IMR-90 (cell line): ENCODE data around the gene PRDM13. TPM values are rescaled to one million over a fixed set of nuclear protein-coding genes. Genes with fewer than 3 reads are reported as not detected.

Source experiments
- ATAC-seq: fragments of 200-7000 bp; cut with Tn5 transposase; 2 replicates; pipeline ENCODE4 v1.9.1; 2020; ENCODE audit warnings: low read depth, mild to moderate bottlenecking, moderate library complexity
- BruUV-seq: library from RNA; stranded (reverse); fragments of 400-500 nt; replicated peaks from 2 replicates; lab custom pipeline; 2021; lab: Mats Ljungman, UMichigan
- CTCF ChIA-PET: fragments of 300-600 bp; formaldehyde crosslinking; extraction: SDS; loops from one replicate; lab custom pipeline; 2021; ENCODE audit warnings: antibody characterized with exemption; lab: Yijun Ruan, JAX
- POLR2A ChIA-PET: fragments of 300-600 bp; sonication (Branson Sonifier 250); formaldehyde crosslinking; loops from one replicate; lab custom pipeline; 2022; ENCODE audit warnings: antibody characterized with exemption; ENCODE audit not compliant: unreplicated experiment; lab: Charles Lee
- DNase-seq: peaks from one replicate; pipeline ENCODE4 v3.0.0; 2013
- H2AFZ ChIP-seq: replicated peaks from 2 replicates; pipeline ENCODE3; 2013; ENCODE audit warnings: low read length, mild to moderate bottlenecking; ENCODE audit not compliant: poor library complexity
- H2AK5ac ChIP-seq: 2 replicates; pipeline ENCODE4 v1.6.1; 2013; ENCODE audit warnings: low read depth, low read length, inconsistent platforms
- H2AK9ac ChIP-seq: replicated peaks from 2 replicates; pipeline ENCODE3; 2013; ENCODE audit warnings: mild to moderate bottlenecking, low read depth, low read length, moderate library complexity; ENCODE audit not compliant: poor library complexity
- H2BK120ac ChIP-seq: 2 replicates; pipeline ENCODE4 v1.6.1; 2013; ENCODE audit warnings: low read depth, low read length, inconsistent platforms
- H2BK15ac ChIP-seq: 3 replicates; pipeline ENCODE4 v1.6.1; 2013; ENCODE audit warnings: low read depth, low read length, inconsistent platforms
- H2BK20ac ChIP-seq: 2 replicates; pipeline ENCODE4 v1.6.1; 2013; ENCODE audit warnings: low read depth, mild to moderate bottlenecking, inconsistent platforms, low read length, moderate library complexity
- H2BK5ac ChIP-seq: 2 replicates; pipeline ENCODE4 v1.6.1; 2013; ENCODE audit warnings: mild to moderate bottlenecking, low read depth, low read length, inconsistent platforms; ENCODE audit not compliant: poor library complexity, severe bottlenecking
- H3K14ac ChIP-seq: replicated peaks from 2 replicates; pipeline ENCODE4 v1.6.1; 2013; ENCODE audit warnings: low read depth, low read length, inconsistent platforms
- H3K18ac ChIP-seq: 2 replicates; pipeline ENCODE4 v1.6.1; 2013; ENCODE audit warnings: low read depth, low read length, control low read depth
- H3K23ac ChIP-seq: 2 replicates; pipeline ENCODE4 v1.6.1; 2013; ENCODE audit warnings: low read depth, low read length, inconsistent platforms
- H3K27ac ChIP-seq: 2 replicates; pipeline ENCODE4 v1.5.1; 2013; ENCODE audit warnings: mild to moderate bottlenecking, control low read depth, low read length; ENCODE audit not compliant: insufficient read depth
- H3K27me3 ChIP-seq: 2 replicates; pipeline ENCODE4 v1.6.1; 2013; ENCODE audit warnings: low read length; ENCODE audit not compliant: control insufficient read depth, insufficient read depth
- H3K36me3 ChIP-seq: 2 replicates; pipeline ENCODE4 v1.6.1; 2013; ENCODE audit warnings: low read length, mixed read lengths; ENCODE audit not compliant: control insufficient read depth, insufficient read depth
- H3K4ac ChIP-seq: 2 replicates; pipeline ENCODE4 v1.6.1; 2013; ENCODE audit warnings: low read depth, low read length, inconsistent platforms
- H3K4me1 ChIP-seq: 2 replicates; pipeline ENCODE4 v1.6.1; 2013; ENCODE audit warnings: low read length, mixed read lengths; ENCODE audit not compliant: control insufficient read depth, insufficient read depth
- H3K4me2 ChIP-seq: 2 replicates; pipeline ENCODE4 v1.6.1; 2013; ENCODE audit warnings: low read depth, mild to moderate bottlenecking, control low read depth, low read length, moderate library complexity
- H3K4me3 ChIP-seq: 2 replicates; pipeline ENCODE4 v1.5.1; 2013; ENCODE audit warnings: low read depth, mild to moderate bottlenecking, control low read depth, low read length, moderate library complexity; ENCODE audit not compliant: insufficient read depth
- H3K56ac ChIP-seq: 2 replicates; pipeline ENCODE4 v1.6.1; 2013; ENCODE audit warnings: low read length, inconsistent platforms; ENCODE audit not compliant: insufficient read depth; ENCODE audit errors: extremely low read depth
- H3K79me1 ChIP-seq, 2 experiments: 2 replicates each; pipeline ENCODE4 v1.6.1; 2013; ENCODE audit warnings: low read length in 2 of 2, inconsistent platforms in 1 of 2, low read depth in 1 of 2
- H3K9ac ChIP-seq: 2 replicates; pipeline ENCODE4 v1.6.1; 2013; ENCODE audit warnings: low read depth, low read length, control low read depth
- H3K9me1 ChIP-seq: 2 replicates; pipeline ENCODE4 v1.6.1; 2013; ENCODE audit warnings: low read length, inconsistent platforms; ENCODE audit not compliant: insufficient read depth
- H3K9me3 ChIP-seq: 2 replicates; pipeline ENCODE4 v1.6.1; 2013; ENCODE audit warnings: low read length; ENCODE audit not compliant: control insufficient read depth, insufficient read depth
- H4K20me1 ChIP-seq: 2 replicates; pipeline ENCODE4 v1.6.1; 2013; ENCODE audit warnings: low read length, inconsistent platforms; ENCODE audit not compliant: insufficient read depth
- H4K5ac ChIP-seq: 2 replicates; pipeline ENCODE4 v1.6.1; 2013; ENCODE audit warnings: mild to moderate bottlenecking, low read depth, low read length, control low read depth
- H4K8ac ChIP-seq, 2 experiments: 2 replicates each; pipeline ENCODE4 v1.6.1; 2013; ENCODE audit warnings: low read depth in 2 of 2, low read length in 2 of 2, control low read depth in 1 of 2, inconsistent platforms in 1 of 2
- H4K91ac ChIP-seq: 2 replicates; pipeline ENCODE4 v1.6.1; 2013; ENCODE audit warnings: low read depth, low read length, inconsistent platforms; ENCODE audit not compliant: insufficient read depth
- FOS ChIP-seq: fragments of 150-350 bp; IDR thresholded peaks from 2 replicates; pipeline ENCODE4 v1.6.1; 2016; ENCODE audit warnings: low read depth, low read length
- MXI1 ChIP-seq: IDR thresholded peaks from 2 replicates; pipeline ENCODE4 v1.6.1; 2012; ENCODE audit warnings: low read depth, mild to moderate bottlenecking, low read length, moderate library complexity, borderline replicate concordance
- POLR2A ChIP-seq: IDR thresholded peaks from 2 replicates; pipeline ENCODE4 v1.6.1; 2012; ENCODE audit warnings: mild to moderate bottlenecking, low read depth, low read length
- USF2 ChIP-seq: fragments of 150-350 bp; IDR thresholded peaks from 2 replicates; pipeline ENCODE4 v1.6.1; 2017; ENCODE audit warnings: mild to moderate bottlenecking, antibody characterized with exemption, low read length, low read depth
- WGBS, 2 experiments: methylation state at CpG; one replicate each; pipeline versions ENCODE4 v1.1.5 to v1.1.7; 2013; ENCODE audit warnings: missing lambda C conversion rate in 2 of 2; ENCODE audit not compliant: insufficient read length in 1 of 2; ENCODE audit errors: extremely low coverage in 2 of 2; 5-methylcytosine and 5-hydroxymethylcytosine counted together
- dilution Hi-C: fragments of 300-500 bp; cut with HindIII; formaldehyde crosslinking; loops from one replicate; pipeline ENCODE4 v1.14.3; 2018; ENCODE audit warnings: low sequenced_read_pairs; ENCODE audit not compliant: unreplicated experiment
- in situ Hi-C: fragments of 300-500 bp; cut with MboI; formaldehyde crosslinking; loops from 3 replicates; pipeline ENCODE4 v1.14.3; 2019; ENCODE audit warnings: low sequenced_read_pairs, inconsistent platforms, mixed read lengths
- intact Hi-C: fragments of 100-400 bp; cut with micrococcal nuclease; formaldehyde crosslinking; loops from 2 replicates; pipeline ENCODE4 v1.10.0; 2022
- polyA plus RNA-seq, 3 experiments: library from polyadenylated mRNA; depleted of rRNA; stranded (reverse); fragments of >200 nt; gene quantifications; 2 replicates each; pipeline ENCODE4 v1.2.3, GENCODE V29; 2012; ENCODE audit warnings: low replicate concordance in 1 of 3
- total RNA-seq: library from RNA; depleted of rRNA; stranded (reverse); fragments of >200 nt; gene quantifications from 2 replicates; pipeline ENCODE4 v1.2.3, GENCODE V29; 2012

PRDM13 gene
- total and polyA plus RNA-seq, 2 of the 4 experiments (the other 2 are of a cell fraction): not detected

GRCh38 chr6:99587792-99588191 is 18.8 kb upstream of the PRDM13 start:
- H3K4ac ChIP-seq: no peak overlapping the region
- BruUV-seq: no TSS peak
- H3K27me3 ChIP-seq: peaks cover 68% of the 10 kb centered on the region
- H3K9me1 ChIP-seq: no peaks in the 10 kb centered on the region; the same call in 1 of the 2 replicates
- ATAC-seq (no peak), DNase-seq (no peak)
- H3K23ac ChIP-seq: no peak overlapping the region
- intact Hi-C loops (loop anchor here (1.0 to 2.0 kb wide), 2 partner anchors 159 to 235 kb away; no protein-coding TSS in a partner anchor), dilution Hi-C loops (no loop called here), in situ Hi-C loops (loop anchor here (25.0 kb wide), 1 partner anchor 875 kb away; the partner anchor contains the start of gene SIM1)
- no peak overlapping the region for H4K8ac ChIP-seq
- no peak overlapping the region for H3K9ac ChIP-seq
- no peaks in the 10 kb centered on the region for H4K20me1 ChIP-seq
- 100% methylated on average over 1 of the region's 4 CpGs; no CpG with 5 or more reads in 1 of the 2 experiments for WGBS, 2 experiments
- TF ChIP-seq USF2 (no peak), MXI1 (no peak), POLR2A (no peak), FOS (no peak)
- no peak overlapping the region for H3K14ac ChIP-seq
- no peak overlapping the region for H2BK20ac ChIP-seq
- CTCF ChIA-PET: interaction anchor here (0.8 to 1.0 kb wide), 2 partner anchors 24 to 162 kb away, joined by 4 read pairs; no protein-coding TSS in a partner anchor
- no peaks in the 10 kb centered on the region for H3K79me1 ChIP-seq
- H3K27ac ChIP-seq: no peak overlapping the region
- no peak overlapping the region for H3K56ac ChIP-seq
- H4K5ac ChIP-seq: no peak overlapping the region
- H3K4me1 ChIP-seq: no peaks in the 10 kb centered on the region
- no peak overlapping the region for H2AK9ac ChIP-seq
- H3K18ac ChIP-seq: no peak overlapping the region
- no peak overlapping the region for H2BK15ac ChIP-seq
- peaks cover 2% of the 10 kb centered on the region; the same call in 1 of the 2 replicates for H3K9me3 ChIP-seq
- H3K4me2 ChIP-seq: no peak overlapping the region
- no peak overlapping the region for H2BK5ac ChIP-seq
- H3K36me3 ChIP-seq: no peaks in the 10 kb centered on the region
- H4K91ac ChIP-seq: no peak overlapping the region
- H2AFZ ChIP-seq: no peak overlapping the region
- no peak overlapping the region for H2BK120ac ChIP-seq
- H3K4me3 ChIP-seq: no peak overlapping the region
- POLR2A ChIA-PET: no interaction called here
- no peak overlapping the region for H2AK5ac ChIP-seq
